Muscle of arm (tissue), 12 donors: ENCODE results near the gene LACC1. TPM values are rescaled to one million over a fixed set of nuclear protein-coding genes. Genes with fewer than 3 reads are reported as not detected.

Experiments used
- DNase-seq: peaks from one replicate; pipeline ENCODE4 v3.0.0-alpha.2; 2013
- polyA plus RNA-seq, 12 donors: library from polyadenylated mRNA; unstranded; fragments of 120-200 nt; gene quantifications; one replicate each; pipeline ENCODE4 v1.2.1, GENCODE V29; 2013; ENCODE audit not compliant: insufficient read length in 12 of 12

Gene LACC1
- polyA plus RNA-seq, 12 donors: 1.7 to 4.3 (median 2.2) TPM; not detected in 2

GRCh38 chr13:43939086-43939485, 59.4 kb downstream of the LACC1 start:
- DNase-seq: no peak

GRCh38 chr13:43942286-43942685, 62.6 kb downstream of the LACC1 start:
- no peak for DNase-seq

Other genes with a start within 250 kb of the LACC1 start
- gene ENOX1, start 92.9 kb upstream of the LACC1 start, polyA plus RNA-seq: 10 to 100 TPM in 7 of 12 donors, 1 to 10 TPM in 4, not detected in 1; 8.0 to 13.5 (median 10.3) TPM
- gene CCDC122, start 164 bp upstream of the LACC1 start, polyA plus RNA-seq: 10 to 100 TPM in 1 of 12 donors, 1 to 10 TPM in 9, not detected in 2; 1.2 to 13.8 (median 3.1) TPM